ENCODE measurements around the gene CNOT10. TPM values are rescaled to one million over a fixed set of nuclear protein-coding genes. Genes with fewer than 3 reads are reported as not detected.
"Not testable (repeated sequence)": the region's sequence is repeated elsewhere in the genome, so short reads cannot be mapped to it uniquely, and the experiment has no call there.

Gene CNOT10
- total RNA-seq, 2 donors from 2014 or later, result 11.2 to 13.8 TPM

- Histone ChIP-seq H3K27ac (no peak overlapping the region), H3K4me3 (no peak overlapping the region), H3K9me3 (no peaks in the 10 kb centered on the region), H3K27me3 (no peaks in the 10 kb centered on the region), H3K36me3 (no peaks in the 10 kb centered on the region), H3K4me1 (peaks cover 0 to 9% of the 10 kb centered on the region in 2 donors)
- TF ChIP-seq, protein P1, sequence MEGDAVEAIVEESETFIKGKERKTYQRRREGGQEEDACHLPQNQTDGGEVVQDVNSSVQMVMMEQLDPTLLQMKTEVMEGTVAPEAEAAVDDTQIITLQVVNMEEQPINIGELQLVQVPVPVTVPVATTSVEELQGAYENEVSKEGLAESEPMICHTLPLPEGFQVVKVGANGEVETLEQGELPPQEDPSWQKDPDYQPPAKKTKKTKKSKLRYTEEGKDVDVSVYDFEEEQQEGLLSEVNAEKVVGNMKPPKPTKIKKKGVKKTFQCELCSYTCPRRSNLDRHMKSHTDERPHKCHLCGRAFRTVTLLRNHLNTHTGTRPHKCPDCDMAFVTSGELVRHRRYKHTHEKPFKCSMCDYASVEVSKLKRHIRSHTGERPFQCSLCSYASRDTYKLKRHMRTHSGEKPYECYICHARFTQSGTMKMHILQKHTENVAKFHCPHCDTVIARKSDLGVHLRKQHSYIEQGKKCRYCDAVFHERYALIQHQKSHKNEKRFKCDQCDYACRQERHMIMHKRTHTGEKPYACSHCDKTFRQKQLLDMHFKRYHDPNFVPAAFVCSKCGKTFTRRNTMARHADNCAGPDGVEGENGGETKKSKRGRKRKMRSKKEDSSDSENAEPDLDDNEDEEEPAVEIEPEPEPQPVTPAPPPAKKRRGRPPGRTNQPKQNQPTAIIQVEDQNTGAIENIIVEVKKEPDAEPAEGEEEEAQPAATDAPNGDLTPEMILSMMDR (IDR thresholded peaks at IDR 0.05), result no peak
- no peak for DNase-seq (ENCODE audit: low spot score)
These were observed 93.4 kb downstream of the CNOT10 start for GRCh38 chr3:32778389-32778788.

DNA sequence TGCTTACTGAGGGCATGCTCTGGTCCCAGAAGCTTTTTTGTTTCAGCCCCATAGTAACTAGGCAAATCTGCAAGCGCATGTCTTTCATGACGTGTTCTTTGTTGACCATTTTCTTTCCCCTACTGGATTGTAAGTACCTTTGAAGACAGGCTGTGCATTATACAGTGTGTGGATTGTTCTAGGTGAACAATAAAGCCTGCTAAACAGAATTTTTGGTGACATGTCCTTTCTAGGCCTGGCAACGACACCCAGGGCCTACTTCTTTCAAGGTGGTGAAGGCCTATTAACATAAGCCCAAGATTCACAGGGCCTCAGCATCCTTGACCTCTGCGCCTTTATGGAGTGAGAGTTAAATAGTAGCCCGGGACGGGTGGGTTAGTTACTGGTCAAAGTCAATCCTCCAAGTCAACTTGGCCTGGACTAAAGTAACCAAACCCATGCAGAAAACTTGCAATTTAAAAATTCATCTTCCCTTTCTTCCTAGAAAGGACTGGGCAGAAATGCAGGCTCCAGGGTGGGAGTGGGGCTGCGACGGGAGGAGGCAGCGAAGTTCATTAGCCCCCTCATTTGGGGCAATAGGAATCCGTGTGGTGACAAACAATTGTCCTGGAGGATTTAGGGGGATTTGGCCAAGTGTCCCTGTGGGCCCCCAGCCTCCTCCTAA is 95.2 kb downstream of the CNOT10 start:
- DNase-seq (ENCODE audit: low spot score), result no peak
- Histone ChIP-seq H3K27ac (no peak overlapping the region), H3K9me3 (no peaks in the 10 kb centered on the region), H3K27me3 (no peaks in the 10 kb centered on the region), H3K4me3 (peak overlapping the region in 1 of 2 donors; percentile 58), H3K4me1 (peaks cover 0 to 9% of the 10 kb centered on the region in 2 donors), H3K36me3 (no peaks in the 10 kb centered on the region)
- TF ChIP-seq, protein P1 (IDR thresholded peaks at IDR 0.05), result no peak

DNA sequence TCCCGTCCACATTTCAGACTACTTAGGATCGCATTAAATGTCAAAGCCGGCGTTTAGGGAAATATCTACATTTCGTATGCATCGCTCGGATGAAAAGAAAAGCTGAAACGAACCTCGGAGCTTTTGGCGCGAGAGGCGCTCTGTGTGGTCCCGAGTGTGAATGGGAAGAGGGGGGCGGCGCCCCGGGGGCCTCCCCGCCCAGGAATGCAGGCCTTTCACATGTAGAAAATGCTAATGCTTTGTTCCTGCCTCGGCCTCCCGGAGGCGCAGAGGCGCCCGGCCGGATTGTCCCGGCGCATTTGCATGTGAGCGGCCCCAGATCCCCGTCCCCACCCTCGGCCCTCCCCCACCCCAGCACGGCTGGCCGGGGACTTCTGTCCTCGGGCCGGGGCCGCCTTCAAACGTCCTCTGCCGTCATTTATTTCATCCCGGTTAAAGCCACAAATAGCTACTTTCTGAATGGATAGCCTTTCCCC is 95.8 kb downstream of the CNOT10 start:
- no peaks in the 10 kb centered on the region for H3K9me3 ChIP-seq
- TF ChIP-seq, protein P1 (IDR thresholded peaks at IDR 0.05), result no peak
- no peaks in the 10 kb centered on the region for H3K36me3 ChIP-seq
- peaks cover 0 to 9% of the 10 kb centered on the region in 2 donors for H3K4me1 ChIP-seq
- peak overlapping the region in 1 of 2 donors; percentile 29 for H3K27ac ChIP-seq
- peak overlapping the region; percentile 37 to 58 for H3K4me3 ChIP-seq
- peak; percentile 58 for DNase-seq (ENCODE audit: low spot score)
- no peaks in the 10 kb centered on the region for H3K27me3 ChIP-seq

- H3K27ac ChIP-seq, result peak overlapping the region in 1 of 2 donors; percentile 29
- DNase-seq (ENCODE audit: low spot score), result peak; percentile 64
- TF ChIP-seq, protein P1 (IDR thresholded peaks at IDR 0.05), result peak; percentile 85 to 91
These were observed 96.4 kb downstream of the CNOT10 start for GRCh38 chr3:32781211-32781968.

DNA sequence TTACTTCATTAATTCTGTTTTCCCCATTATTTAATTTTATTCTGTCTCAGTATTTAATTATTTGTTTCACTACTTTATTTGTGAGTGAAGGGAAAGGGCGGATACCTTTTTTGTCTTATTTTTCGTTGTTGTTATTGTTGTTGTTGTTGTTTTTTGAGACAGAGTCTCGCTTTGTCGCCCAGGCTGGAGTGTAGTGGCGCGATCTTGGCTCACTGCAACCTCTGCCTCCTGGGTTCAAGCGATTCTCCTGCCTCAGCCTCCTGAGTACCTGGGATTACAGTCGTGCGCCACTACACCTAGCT is 96.9 kb downstream of the CNOT10 start:
- H3K27ac ChIP-seq, H3K4me3 ChIP-seq: not testable (repeated sequence)

More at GRCh38 chr3:32781211-32781968, 96.4 kb downstream of the CNOT10 start:
- Histone ChIP-seq H3K9me3 (no peaks in the 10 kb centered on the region), H3K4me3 (peak overlapping the region; percentile 37 to 58), H3K27me3 (no peaks in the 10 kb centered on the region), H3K4me1 (peaks cover 0 to 9% of the 10 kb centered on the region in 2 donors), H3K36me3 (no peaks in the 10 kb centered on the region)

GRCh38 chr3:32782407-32782806 is 97.4 kb downstream of the CNOT10 start:
- Histone ChIP-seq H3K36me3 (no peaks in the 10 kb centered on the region), H3K27ac (no peak overlapping the region), H3K4me1 (peaks cover 0 to 9% of the 10 kb centered on the region in 2 donors), H3K4me3 (no peak overlapping the region), H3K9me3 (no peaks in the 10 kb centered on the region), H3K27me3 (no peaks in the 10 kb centered on the region)
- no peak for DNase-seq (ENCODE audit: low spot score)
- TF ChIP-seq, protein P1 (IDR thresholded peaks at IDR 0.05), result no peak

More for the DNA sequence above, 96.9 kb downstream of the CNOT10 start:
- H3K9me3 ChIP-seq; H3K27me3 ChIP-seq; DNase-seq (ENCODE audit: low spot score); H3K4me1 ChIP-seq; H3K36me3 ChIP-seq: not testable (repeated sequence)
